ENCODE data around the gene APOB. TPM values are rescaled to one million over a fixed set of nuclear protein-coding genes. Genes with fewer than 3 reads are reported as not detected.

APOB gene
- total RNA-seq, 1 experiment from 2014 or later = 0.05 TPM

DNA sequence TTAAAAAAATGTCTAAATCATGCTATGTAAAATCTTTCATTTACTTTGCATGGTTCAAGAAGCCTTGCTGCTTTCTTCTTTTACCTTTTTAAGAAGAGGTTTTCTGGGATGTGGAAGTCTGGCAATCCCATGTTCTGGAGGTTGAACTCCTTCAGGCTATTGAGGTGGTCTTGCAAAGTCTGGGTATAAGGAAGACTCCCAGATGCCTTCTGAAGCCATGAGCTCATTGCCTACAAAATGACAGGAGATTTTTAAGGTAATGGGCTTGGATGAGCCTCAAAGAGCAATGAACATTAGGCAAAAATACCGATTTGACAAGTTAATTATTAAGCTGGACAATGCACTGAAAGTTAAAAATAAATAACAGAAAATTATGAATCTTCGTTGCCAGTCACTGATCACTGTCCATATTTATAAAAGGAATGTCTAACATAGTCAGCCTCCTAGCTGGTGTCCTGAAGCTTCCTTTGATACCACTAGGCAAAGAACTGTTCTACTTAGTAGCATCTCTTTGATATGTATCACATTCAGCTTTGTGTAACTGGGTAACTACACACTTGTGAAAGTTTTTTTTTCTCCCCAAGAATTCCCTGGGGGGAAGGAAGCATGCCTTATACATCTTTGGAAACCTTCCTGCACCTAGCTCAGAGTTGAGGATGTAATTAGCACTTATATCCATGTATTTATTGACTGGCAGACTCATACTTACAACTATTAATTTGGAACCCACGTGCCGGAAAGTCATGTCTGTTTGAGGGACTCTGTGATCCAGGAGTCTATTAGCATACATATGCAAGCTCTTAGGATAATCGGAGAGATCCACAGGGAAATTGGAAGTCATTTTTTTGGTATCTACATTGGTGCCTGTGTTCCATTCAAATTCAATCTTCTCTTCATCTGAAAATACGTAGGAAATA is 29.3 kb downstream of the APOB start:
- H3K4me1 Mint-ChIP-seq (ENCODE audit: low read depth, unreplicated experiment) = no peaks in the 10 kb centered on the region
- intact Hi-C loops (cut with micrococcal nuclease; ENCODE audit: unreplicated experiment) = no loop called here
- no peak for DNase-seq
- TF ChIP-seq, protein P1, sequence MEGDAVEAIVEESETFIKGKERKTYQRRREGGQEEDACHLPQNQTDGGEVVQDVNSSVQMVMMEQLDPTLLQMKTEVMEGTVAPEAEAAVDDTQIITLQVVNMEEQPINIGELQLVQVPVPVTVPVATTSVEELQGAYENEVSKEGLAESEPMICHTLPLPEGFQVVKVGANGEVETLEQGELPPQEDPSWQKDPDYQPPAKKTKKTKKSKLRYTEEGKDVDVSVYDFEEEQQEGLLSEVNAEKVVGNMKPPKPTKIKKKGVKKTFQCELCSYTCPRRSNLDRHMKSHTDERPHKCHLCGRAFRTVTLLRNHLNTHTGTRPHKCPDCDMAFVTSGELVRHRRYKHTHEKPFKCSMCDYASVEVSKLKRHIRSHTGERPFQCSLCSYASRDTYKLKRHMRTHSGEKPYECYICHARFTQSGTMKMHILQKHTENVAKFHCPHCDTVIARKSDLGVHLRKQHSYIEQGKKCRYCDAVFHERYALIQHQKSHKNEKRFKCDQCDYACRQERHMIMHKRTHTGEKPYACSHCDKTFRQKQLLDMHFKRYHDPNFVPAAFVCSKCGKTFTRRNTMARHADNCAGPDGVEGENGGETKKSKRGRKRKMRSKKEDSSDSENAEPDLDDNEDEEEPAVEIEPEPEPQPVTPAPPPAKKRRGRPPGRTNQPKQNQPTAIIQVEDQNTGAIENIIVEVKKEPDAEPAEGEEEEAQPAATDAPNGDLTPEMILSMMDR (IDR thresholded peaks at IDR 0.05; ENCODE audit: unreplicated experiment) = no peak
- no peak overlapping the region for H3K27ac Mint-ChIP-seq (ENCODE audit: unreplicated experiment)
- H3K9me3 Mint-ChIP-seq (ENCODE audit: low read depth, unreplicated experiment) = no peaks in the 10 kb centered on the region
- no peak overlapping the region for H3K4me3 Mint-ChIP-seq (ENCODE audit: low read depth, unreplicated experiment)
- H3K36me3 Mint-ChIP-seq (ENCODE audit: insufficient read depth, unreplicated experiment) = no peaks in the 10 kb centered on the region
- no TSS peak for BruUV-seq (replicated peaks)
- CTCF ChIA-PET = no interaction called here
- H3K27me3 Mint-ChIP-seq (ENCODE audit: unreplicated experiment) = peaks cover 57% of the 10 kb centered on the region

DNA sequence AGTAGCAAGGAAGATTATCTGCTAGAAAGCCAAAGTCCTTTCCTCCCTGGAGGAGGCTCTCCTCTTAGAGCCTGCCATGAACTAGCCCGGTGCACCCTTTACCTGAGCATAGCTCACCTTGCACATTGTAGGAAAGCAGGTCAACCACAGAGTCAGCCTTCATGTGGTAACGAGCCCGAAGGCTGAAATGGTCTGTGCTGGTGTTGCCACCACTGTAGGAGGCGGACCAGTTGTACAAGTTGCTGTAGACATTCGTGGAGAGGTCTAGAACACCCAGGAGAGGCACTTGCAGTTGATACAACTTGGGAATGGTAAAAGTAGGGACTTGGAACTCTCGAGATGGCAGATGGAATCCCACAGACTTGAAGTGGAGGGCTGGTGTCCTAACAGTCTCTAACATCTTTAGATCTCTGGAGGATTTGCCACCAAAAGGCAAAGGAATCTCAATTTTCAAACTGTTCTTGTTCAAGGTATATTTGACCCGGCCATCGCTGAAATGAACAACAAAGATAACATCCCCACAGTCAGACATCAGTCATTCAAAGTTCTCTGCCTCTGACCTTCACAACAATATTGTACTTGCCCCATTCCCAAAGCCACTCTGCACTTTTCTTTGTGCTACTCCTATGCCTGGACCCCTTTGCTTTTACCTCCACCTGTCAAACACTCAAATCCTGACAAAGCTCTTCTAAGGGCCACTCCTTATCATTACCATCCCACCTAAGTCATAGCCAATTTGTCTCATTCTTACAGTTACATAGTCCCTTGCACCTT is 30.6 kb downstream of the APOB start:
- BruUV-seq (replicated peaks) = no TSS peak
- no peak for DNase-seq
- Mint-ChIP-seq H3K36me3 (ENCODE audit: insufficient read depth, unreplicated experiment) (no peaks in the 10 kb centered on the region), H3K27me3 (ENCODE audit: unreplicated experiment) (peaks cover 59% of the 10 kb centered on the region), H3K4me1 (ENCODE audit: low read depth, unreplicated experiment) (no peaks in the 10 kb centered on the region), H3K27ac (ENCODE audit: unreplicated experiment) (no peak overlapping the region), H3K4me3 (ENCODE audit: low read depth, unreplicated experiment) (no peak overlapping the region), H3K9me3 (ENCODE audit: low read depth, unreplicated experiment) (no peaks in the 10 kb centered on the region)
- CTCF ChIA-PET = interaction anchor here (0.5 kb wide), 1 partner anchor 50 kb away, joined by 4 read pairs; no protein-coding TSS in a partner anchor
- TF ChIP-seq, protein P1 (IDR thresholded peaks at IDR 0.05; ENCODE audit: unreplicated experiment) = no peak
- intact Hi-C loops (cut with micrococcal nuclease; ENCODE audit: unreplicated experiment) = no loop called here

DNA sequence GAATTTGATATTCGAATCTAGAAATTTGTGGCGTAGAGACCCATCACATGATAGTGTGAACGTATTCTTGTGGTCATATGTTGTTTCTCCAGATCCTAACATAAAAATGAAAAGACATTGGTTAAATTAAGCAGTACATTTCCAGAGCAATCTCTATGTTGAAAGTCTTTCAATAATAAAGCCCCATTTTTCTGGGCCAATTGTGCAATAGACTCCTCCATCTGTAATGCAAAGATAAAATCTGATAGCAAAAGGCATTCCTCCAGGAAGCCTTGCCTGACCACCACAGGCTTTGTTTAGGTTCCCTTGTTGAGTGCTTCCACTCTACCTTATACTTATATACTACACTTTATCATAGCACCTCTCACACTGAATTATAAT is 31.3 kb downstream of the APOB start:
- no peaks in the 10 kb centered on the region for H3K36me3 Mint-ChIP-seq (ENCODE audit: insufficient read depth, unreplicated experiment)

DNA sequence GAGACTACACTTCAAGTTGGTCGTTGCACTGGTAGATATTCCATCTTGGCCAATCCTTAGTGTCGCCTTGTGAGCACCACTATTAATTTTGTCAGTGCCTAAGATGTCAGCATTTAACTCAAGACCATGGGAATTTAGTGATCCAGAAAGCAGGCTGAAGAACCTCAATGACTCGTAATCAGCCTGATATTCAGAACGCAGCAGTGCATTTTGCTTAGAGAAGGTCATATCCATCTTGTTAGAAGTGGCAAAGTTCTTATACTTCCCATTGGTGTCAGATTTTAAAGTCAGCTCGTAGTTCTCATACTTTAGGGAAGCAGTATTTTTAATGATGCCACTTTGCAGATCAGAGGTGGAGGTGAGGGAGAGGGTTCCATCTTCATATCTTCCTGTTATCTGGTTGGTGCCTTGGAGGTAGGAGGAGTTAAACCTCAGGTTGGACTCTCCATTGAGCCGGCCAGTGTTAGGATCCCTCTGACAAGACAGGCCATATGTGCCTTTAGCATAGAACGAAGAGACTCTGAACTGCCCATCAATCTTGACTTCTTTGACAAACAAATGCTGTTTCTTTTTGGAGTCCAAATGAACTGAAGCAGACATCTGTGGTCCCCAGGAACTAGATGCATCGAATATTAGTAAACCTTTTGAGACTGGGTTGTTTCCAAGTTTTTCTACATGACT is 31.9 kb downstream of the APOB start:
- Mint-ChIP-seq H3K36me3 (ENCODE audit: insufficient read depth, unreplicated experiment) (no peaks in the 10 kb centered on the region), H3K9me3 (ENCODE audit: low read depth, unreplicated experiment) (no peaks in the 10 kb centered on the region), H3K27me3 (ENCODE audit: unreplicated experiment) (peaks cover 60% of the 10 kb centered on the region), H3K4me1 (ENCODE audit: low read depth, unreplicated experiment) (no peaks in the 10 kb centered on the region), H3K4me3 (ENCODE audit: low read depth, unreplicated experiment) (no peak overlapping the region), H3K27ac (ENCODE audit: unreplicated experiment) (no peak overlapping the region)
- BruUV-seq (replicated peaks) = no TSS peak
- CTCF ChIA-PET = no interaction called here
- intact Hi-C loops (cut with micrococcal nuclease; ENCODE audit: unreplicated experiment) = no loop called here
- TF ChIP-seq, protein P1 (IDR thresholded peaks at IDR 0.05; ENCODE audit: unreplicated experiment) = no peak
- DNase-seq = no peak

More for the DNA sequence above, 31.3 kb downstream of the APOB start:
- BruUV-seq (replicated peaks) = no TSS peak
- H3K4me3 Mint-ChIP-seq (ENCODE audit: low read depth, unreplicated experiment) = no peak overlapping the region
- CTCF ChIA-PET = no interaction called here
- no peaks in the 10 kb centered on the region for H3K9me3 Mint-ChIP-seq (ENCODE audit: low read depth, unreplicated experiment)
- intact Hi-C loops (cut with micrococcal nuclease; ENCODE audit: unreplicated experiment) = no loop called here
- H3K27me3 Mint-ChIP-seq (ENCODE audit: unreplicated experiment) = peaks cover 59% of the 10 kb centered on the region
- no peak for DNase-seq
- H3K27ac Mint-ChIP-seq (ENCODE audit: unreplicated experiment) = no peak overlapping the region
- TF ChIP-seq, protein P1 (IDR thresholded peaks at IDR 0.05; ENCODE audit: unreplicated experiment) = no peak
- H3K4me1 Mint-ChIP-seq (ENCODE audit: low read depth, unreplicated experiment) = no peaks in the 10 kb centered on the region
